OCI-LY1 (cell line): ENCODE data around the gene HOMER1.

Experiments used
- H2AFZ ChIP-seq: fragments of 200-600 bp; sonication (generic), shearing (Covaris generic); 2 replicates; pipeline ENCODE4 v1.6.0; 2014; ENCODE audit warnings: antibody characterized with exemption, mild to moderate bottlenecking, low read length
- H3F3A ChIP-seq: fragments of 200-600 bp; sonication (generic), shearing (Covaris generic); 2 replicates; pipeline ENCODE4 v1.6.0; 2014; ENCODE audit warnings: mild to moderate bottlenecking, antibody characterized with exemption, low read length, moderate library complexity; ENCODE audit not compliant: insufficient read depth
- H3K27ac ChIP-seq: fragments of 200-600 bp; sonication (generic); 2 replicates; pipeline ENCODE4 v1.5.1; 2014; ENCODE audit warnings: low read length, mixed run types, mild to moderate bottlenecking, low read depth; ENCODE audit not compliant: poor library complexity, severe bottlenecking
- H3K27me3 ChIP-seq: fragments of 200-600 bp; sonication (generic); 2 replicates; pipeline ENCODE4 v1.6.0; 2014; ENCODE audit warnings: antibody characterized with exemption, mild to moderate bottlenecking, low read length, moderate library complexity; ENCODE audit not compliant: insufficient read depth
- H3K36me3 ChIP-seq: fragments of 200-600 bp; sonication (generic); 2 replicates; pipeline ENCODE4 v1.6.1; 2014; ENCODE audit warnings: mild to moderate bottlenecking, antibody characterized with exemption, low read length, moderate library complexity, mixed read lengths; ENCODE audit not compliant: insufficient read depth
- H3K4me1 ChIP-seq: fragments of 200-600 bp; sonication (generic); 2 replicates; pipeline ENCODE4 v1.5.1; 2014; ENCODE audit warnings: mild to moderate bottlenecking, low read length, moderate library complexity; ENCODE audit not compliant: insufficient read depth, severe bottlenecking
- H3K4me2 ChIP-seq: fragments of 200-600 bp; sonication (generic), shearing (Covaris generic); 2 replicates; pipeline ENCODE4 v1.6.1; 2014; ENCODE audit warnings: low read length
- H3K4me3 ChIP-seq: fragments of 200-600 bp; sonication (generic); 2 replicates; pipeline ENCODE4 v1.5.1; 2014; ENCODE audit warnings: low read length, low read depth, mild to moderate bottlenecking, mixed read lengths; ENCODE audit not compliant: poor library complexity, severe bottlenecking
- H3K79me2 ChIP-seq: fragments of 200-600 bp; shearing (Covaris generic); 2 replicates; pipeline ENCODE4 v1.6.1; 2016; ENCODE audit warnings: mixed run types, low read length, mixed read lengths; ENCODE audit not compliant: insufficient read depth
- H3K9ac ChIP-seq: fragments of 200-600 bp; sonication (generic), shearing (Covaris generic); 2 replicates; pipeline ENCODE4 v1.6.1; 2014; ENCODE audit warnings: mild to moderate bottlenecking, low read length, mixed read lengths
- H3K9me2 ChIP-seq: fragments of 200-600 bp; sonication (generic), shearing (Covaris generic); 2 replicates; pipeline ENCODE4 v1.6.1; 2014; ENCODE audit warnings: low read depth, mild to moderate bottlenecking, low read length, mixed read lengths
- H3K9me3 ChIP-seq: fragments of 200-600 bp; shearing (Covaris generic); 2 replicates; pipeline ENCODE4 v1.6.1; 2014; ENCODE audit warnings: low read length, mixed read lengths
- H4K20me1 ChIP-seq: fragments of 200-600 bp; sonication (generic), shearing (Covaris generic); 2 replicates; pipeline ENCODE4 v1.6.0; 2016; ENCODE audit warnings: mild to moderate bottlenecking, low read length; ENCODE audit not compliant: insufficient read depth
- EZH2 ChIP-seq: fragments of 200-600 bp; sonication (generic), shearing (Covaris generic); IDR thresholded peaks from 2 replicates; pipeline ENCODE4 v1.8.0; 2017; ENCODE audit warnings: borderline replicate concordance, mixed run types, mild to moderate bottlenecking, antibody characterized with exemption, low read length, moderate library complexity, mixed read lengths
- TF ChIP-seq, protein P1 (sequence below): fragments of 200-600 bp; sonication (generic), shearing (Covaris generic); IDR thresholded peaks from 2 replicates; pipeline ENCODE4 v1.5.1; 2017; ENCODE audit warnings: mild to moderate bottlenecking, antibody characterized with exemption, low read length, moderate library complexity, mixed read lengths

HOMER1 gene

DNA sequence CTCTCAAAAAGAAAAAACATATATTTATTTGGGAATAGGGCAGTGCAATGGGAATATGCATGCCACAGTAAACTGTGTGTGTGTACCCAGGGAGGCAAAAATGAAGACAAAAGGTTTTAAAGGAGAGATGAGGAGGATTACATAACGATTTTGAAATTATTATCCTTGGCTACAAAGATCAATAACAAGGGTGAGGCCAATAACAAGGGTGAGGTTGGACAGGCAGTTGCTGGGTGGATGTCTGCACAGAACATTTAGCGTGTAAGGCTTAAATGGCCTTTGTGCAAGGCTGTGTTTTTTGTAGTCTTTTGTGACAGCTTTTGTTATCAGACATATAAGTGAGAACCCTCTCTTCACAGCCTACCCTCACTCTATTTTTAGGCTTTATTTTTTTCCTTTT lies 164.1 kb downstream of the HOMER1 start:
- H3K36me3 ChIP-seq: no peaks in the 10 kb centered on the region
- H2AFZ ChIP-seq: no peak overlapping the region

DNA sequence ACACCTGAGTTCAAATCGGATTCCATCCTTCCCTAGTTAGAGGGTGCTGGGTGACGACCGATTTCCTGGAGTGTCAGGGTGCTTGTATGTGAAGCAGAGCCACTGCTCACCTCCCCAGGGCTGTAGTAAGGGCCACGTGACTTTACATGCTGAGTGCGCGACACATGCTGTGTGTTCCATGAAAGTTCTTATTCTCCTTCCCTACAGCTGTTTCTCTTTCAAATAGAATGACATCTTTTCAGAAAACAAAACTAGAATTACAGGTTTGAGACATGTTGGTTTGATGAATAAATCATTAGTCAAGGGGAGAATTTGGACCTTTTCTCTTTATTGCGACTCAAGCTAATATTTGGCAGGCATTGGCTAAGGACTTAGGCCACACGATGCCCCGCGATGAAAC lies 164.9 kb downstream of the HOMER1 start:
- Histone ChIP-seq H4K20me1 (no peaks in the 10 kb centered on the region), H3K36me3 (no peaks in the 10 kb centered on the region), H3K4me3 (no peak overlapping the region), H3K4me1 (no peaks in the 10 kb centered on the region), H2AFZ (no peak overlapping the region), H3K79me2 (no peaks in the 10 kb centered on the region), H3K9ac (no peak overlapping the region), H3K9me3 (no peaks in the 10 kb centered on the region), H3K4me2 (no peak overlapping the region), H3K27me3 (no peaks in the 10 kb centered on the region), H3F3A (no peaks in the 10 kb centered on the region), H3K9me2 (no peaks in the 10 kb centered on the region), H3K27ac (no peak overlapping the region)
- TF ChIP-seq, protein P1, sequence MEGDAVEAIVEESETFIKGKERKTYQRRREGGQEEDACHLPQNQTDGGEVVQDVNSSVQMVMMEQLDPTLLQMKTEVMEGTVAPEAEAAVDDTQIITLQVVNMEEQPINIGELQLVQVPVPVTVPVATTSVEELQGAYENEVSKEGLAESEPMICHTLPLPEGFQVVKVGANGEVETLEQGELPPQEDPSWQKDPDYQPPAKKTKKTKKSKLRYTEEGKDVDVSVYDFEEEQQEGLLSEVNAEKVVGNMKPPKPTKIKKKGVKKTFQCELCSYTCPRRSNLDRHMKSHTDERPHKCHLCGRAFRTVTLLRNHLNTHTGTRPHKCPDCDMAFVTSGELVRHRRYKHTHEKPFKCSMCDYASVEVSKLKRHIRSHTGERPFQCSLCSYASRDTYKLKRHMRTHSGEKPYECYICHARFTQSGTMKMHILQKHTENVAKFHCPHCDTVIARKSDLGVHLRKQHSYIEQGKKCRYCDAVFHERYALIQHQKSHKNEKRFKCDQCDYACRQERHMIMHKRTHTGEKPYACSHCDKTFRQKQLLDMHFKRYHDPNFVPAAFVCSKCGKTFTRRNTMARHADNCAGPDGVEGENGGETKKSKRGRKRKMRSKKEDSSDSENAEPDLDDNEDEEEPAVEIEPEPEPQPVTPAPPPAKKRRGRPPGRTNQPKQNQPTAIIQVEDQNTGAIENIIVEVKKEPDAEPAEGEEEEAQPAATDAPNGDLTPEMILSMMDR: no peak
- no peak for TF ChIP-seq EZH2

More for the DNA sequence above, 164.1 kb downstream of the HOMER1 start:
- H4K20me1 ChIP-seq: no peaks in the 10 kb centered on the region
- H3K79me2 ChIP-seq: no peaks in the 10 kb centered on the region
- H3K4me2 ChIP-seq: no peak overlapping the region
- H3K27me3 ChIP-seq: no peaks in the 10 kb centered on the region
- H3K9ac ChIP-seq: no peak overlapping the region
- no peak overlapping the region for H3K4me3 ChIP-seq
- no peaks in the 10 kb centered on the region for H3K9me3 ChIP-seq
- no peak for TF ChIP-seq EZH2
- TF ChIP-seq, protein P1: no peak
- no peaks in the 10 kb centered on the region for H3K4me1 ChIP-seq
- no peaks in the 10 kb centered on the region for H3K9me2 ChIP-seq
- no peak overlapping the region for H3K27ac ChIP-seq
- H3F3A ChIP-seq: no peaks in the 10 kb centered on the region

DNA sequence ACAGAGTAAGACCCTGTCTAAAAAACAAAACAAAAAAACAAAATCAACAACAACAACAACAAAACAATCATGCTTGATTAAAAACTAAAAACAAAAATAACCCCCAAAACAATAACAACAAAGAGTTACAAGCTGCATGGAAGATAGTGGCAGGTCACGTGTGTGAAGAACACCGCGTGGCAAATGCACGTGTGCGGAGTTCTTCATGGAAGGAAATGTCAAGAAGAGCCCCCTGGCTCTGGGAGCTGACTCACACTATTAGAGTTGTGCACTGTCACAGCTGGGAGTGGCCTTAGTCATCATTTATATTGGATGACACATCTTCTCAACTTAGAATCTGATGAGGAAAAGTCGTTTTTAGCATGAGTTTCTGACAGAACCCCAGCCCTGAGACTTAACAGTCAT lies 167.5 kb downstream of the HOMER1 start:
- Histone ChIP-seq H3K27ac (no peak overlapping the region), H3K4me2 (no peak overlapping the region)

More for the DNA sequence above, 167.5 kb downstream of the HOMER1 start:
- H2AFZ ChIP-seq: no peak overlapping the region
- H3K4me3 ChIP-seq: no peak overlapping the region
- H3K9me2 ChIP-seq: no peaks in the 10 kb centered on the region
- no peaks in the 10 kb centered on the region for H3K9me3 ChIP-seq
- H4K20me1 ChIP-seq: no peaks in the 10 kb centered on the region
- no peak overlapping the region for H3K9ac ChIP-seq
- H3F3A ChIP-seq: no peaks in the 10 kb centered on the region
- no peaks in the 10 kb centered on the region for H3K27me3 ChIP-seq
- no peaks in the 10 kb centered on the region for H3K36me3 ChIP-seq
- TF ChIP-seq, protein P1: no peak
- TF ChIP-seq EZH2: no peak
- H3K4me1 ChIP-seq: no peaks in the 10 kb centered on the region
- H3K79me2 ChIP-seq: no peaks in the 10 kb centered on the region
